Kidney tubule cell (primary cell): ENCODE results near the gene PRELP.

Source experiments
- DNase-seq: peaks from one replicate; pipeline ENCODE4 v3.0.0-alpha.2; 2018; ENCODE audit warnings: low spot score

The PRELP gene

GRCh38 chr1:203524152-203524551 lies 48.5 kb downstream of the PRELP start:
- no peak for DNase-seq

GRCh38 chr1:203524824-203525223 lies 49.2 kb downstream of the PRELP start:
- no peak for DNase-seq

DNA sequence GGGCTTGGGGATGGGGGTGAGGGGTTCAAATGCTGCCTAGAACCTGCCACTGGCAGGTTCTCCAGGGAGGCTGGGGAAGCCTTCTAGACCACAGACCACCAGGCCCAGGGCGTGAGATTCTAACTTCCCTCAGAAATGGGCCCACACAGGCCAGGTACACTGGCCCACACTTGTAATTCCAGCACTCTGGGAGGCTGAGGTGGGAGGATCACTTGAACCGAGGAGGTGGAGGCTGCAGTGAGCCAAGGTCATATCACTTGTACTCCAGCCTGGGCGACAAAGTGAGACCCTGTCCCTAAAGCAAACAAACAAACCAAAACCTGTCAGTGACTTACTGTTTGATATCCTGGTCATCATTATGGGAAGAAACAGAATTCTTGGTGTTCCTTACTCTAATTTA lies 50.1 kb downstream of the PRELP start:
- DNase-seq, result no peak

DNA sequence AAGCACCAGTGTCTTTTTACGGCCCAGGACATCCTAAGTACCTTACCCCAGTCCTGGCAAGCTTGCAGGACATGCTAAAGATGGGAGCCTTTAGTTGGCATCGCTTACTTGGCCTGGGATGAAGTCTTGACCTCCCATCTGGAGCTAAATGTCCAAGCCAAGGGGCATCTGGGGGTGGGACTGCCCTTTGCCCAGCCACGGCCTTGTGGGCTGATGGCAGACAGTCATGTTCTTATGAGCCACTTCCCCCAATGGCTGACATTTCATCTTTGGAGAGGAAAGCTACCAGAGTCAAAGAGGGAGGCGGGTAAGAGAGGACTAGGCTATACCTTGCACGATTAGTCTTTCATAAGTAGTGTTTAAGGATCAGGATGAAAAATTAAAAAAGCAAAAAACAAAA lies 50.5 kb downstream of the PRELP start:
- DNase-seq, result no peak

- DNase-seq, result no peak
Measured at GRCh38 chr1:203526572-203526971, 51.0 kb downstream of the PRELP start.

- no peak for DNase-seq
Measured at GRCh38 chr1:203527013-203527412, 51.4 kb downstream of the PRELP start.

- no peak for DNase-seq
Measured at GRCh38 chr1:203528063-203528462, 52.5 kb downstream of the PRELP start.

GRCh38 chr1:203528976-203529835 lies 53.6 kb downstream of the PRELP start:
- no peak for DNase-seq

GRCh38 chr1:203531063-203531462 lies 55.5 kb downstream of the PRELP start:
- DNase-seq, result no peak

DNA sequence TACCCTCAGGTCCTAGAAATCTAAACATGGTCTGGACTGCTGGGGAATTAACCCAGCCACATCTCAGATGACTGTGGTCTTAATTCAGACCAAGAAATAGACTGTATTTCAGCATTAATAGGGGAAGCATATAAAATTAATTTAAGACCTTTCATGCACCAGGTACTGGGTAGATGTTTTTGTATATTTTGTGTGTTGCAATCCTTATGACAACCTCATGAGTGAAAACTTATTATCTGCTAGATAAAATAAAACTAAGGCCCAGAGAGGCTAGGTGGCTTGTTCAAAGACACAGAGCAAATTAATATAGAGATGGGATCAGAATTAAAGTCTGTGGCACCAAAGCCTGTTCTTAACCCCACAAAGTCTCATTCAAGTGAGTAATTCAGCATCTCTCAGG lies 58.4 kb downstream of the PRELP start:
- DNase-seq, result no peak

DNA sequence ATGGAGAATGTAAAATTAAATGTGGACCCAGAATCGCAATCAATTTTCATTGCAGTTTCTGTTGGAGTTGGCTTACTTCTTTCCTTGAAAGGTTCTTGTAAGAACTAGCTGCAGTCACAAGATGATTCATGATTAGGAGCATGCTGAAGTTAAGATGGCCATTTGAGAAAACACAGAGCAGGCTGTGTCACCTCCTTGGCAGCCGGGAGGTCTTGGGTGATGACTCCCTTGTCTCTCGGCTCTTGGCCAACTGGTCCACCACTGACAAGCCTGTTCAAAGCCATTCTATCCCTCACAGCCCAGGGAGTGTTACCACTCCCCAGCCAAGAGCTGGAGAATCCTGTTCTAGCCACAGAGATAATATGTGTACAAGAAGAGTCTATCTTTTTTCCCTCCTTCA lies 58.9 kb downstream of the PRELP start:
- peak; percentile 91 for DNase-seq

DNA sequence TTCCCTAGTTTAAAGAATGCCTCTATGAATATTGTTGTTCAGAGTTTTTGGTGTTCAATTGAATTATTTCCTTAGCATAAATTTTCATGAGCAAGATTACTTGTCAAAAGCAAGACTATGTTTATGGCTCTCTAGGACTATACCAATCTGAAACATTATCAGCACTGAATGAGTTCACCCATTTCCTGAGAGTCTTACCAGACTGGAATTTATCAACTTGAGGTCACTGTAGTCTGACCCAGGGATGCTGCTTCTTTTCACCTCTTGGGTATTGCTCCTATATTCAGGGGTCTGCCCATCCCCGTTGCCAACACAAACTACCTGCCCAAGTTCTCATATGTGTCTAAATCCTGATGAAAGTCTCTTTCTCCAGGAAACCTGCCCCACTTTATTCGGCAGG lies 61.0 kb downstream of the PRELP start:
- DNase-seq, result no peak

DNA sequence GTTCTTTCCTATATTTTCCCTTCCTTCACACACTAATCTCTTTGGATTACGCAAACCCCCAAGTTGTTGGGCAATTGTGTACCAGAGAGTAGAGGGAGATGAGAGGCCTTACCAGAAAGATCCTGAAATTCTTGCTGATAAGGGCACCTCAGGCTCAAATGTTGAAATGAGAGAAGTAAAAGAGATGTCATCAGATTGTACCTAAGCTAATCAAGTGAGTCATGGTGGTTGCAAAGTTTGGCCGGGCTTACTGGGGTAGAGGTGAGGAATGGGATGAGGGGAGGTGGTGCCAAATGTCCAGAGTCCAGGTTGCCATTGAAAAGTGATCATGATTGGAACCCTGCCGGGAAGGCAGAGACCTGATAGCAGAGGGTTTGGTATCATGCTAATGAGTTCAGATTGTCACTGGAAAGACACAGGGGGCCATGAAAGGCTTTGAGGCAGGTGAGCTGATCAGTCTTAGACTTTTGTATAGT lies 61.4 kb downstream of the PRELP start:
- peak; percentile 22 for DNase-seq

- DNase-seq, result no peak
Measured at GRCh38 chr1:203537806-203538464, 62.3 kb downstream of the PRELP start.

- DNase-seq, result no peak
Measured at GRCh38 chr1:203538726-203539125, 63.1 kb downstream of the PRELP start.

DNA sequence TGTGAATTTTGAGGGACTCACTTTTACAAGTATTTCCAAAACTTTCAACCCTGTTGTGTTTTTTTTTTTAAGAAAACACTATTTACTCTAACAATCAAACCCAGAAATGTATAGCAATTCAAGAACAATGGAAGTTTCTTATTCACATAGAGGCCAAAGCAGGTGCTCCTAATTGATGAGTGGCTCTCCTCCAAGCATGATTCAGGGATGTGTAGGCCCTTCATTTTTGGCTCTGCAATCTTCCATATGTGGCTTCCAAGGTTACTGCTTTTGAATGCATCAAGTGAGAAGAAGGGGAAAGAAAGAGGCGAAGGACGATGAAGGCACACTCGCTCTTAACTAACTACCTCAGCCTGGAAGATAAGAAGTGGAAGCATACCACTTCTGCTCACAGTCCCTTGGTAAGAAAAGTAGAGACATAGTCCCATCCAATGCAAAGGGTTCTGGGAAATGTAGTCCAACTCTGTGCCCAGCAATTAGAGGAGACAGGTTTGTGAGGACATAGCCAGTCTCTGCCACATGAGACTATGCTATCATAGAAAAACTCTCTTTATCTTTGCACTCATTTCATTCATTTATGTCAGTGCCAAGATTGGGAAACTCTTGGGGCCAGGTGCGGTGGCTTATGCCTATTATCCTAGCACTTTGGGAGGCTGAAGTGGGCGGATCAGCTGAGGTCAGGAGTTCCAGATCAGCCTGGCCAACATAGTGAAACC lies 64.4 kb downstream of the PRELP start:
- no peak for DNase-seq
